ENCODE measurements around the gene RPL10.
A peak's percentile ranks its signal among the peaks of the same experiment; 100 is the strongest.

RPL10 gene

DNA sequence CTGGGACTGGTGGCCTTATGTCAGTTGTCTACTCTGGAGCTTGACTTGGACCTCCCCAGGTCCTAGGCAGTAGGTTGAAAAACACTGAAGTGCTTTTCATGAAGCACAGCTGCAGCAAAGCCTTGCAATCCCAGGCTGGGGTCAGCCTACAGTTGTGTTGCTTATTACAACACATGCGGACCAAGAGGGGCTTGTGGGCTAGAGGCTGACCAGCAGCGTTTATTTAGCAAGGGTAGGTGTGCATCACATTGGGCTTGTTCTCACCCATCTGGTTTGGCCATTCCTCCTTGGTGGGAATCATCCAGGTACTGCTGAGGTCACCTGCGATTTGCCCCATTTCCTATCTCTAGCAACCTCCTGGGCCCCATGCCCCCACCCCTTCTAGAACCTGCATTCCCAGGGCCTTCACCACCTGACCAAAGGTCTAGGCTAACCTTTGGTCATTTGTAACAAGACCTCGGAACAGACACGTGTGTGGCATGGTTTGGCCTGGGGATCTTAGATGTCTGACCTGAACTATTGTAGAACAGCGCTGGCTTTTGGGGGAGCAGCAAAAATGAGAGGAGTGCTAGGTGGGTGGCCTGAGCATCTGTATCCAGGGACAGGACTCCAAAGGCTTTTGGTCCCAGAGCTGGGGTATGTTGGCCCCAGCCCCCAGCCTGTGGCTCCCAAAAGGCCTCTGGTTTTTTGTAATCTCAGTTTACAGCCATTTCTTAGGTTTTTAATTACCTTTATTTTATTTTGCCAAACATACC is 3.0 kb downstream of the RPL10 start:
- peak; percentile 68 for DNase-seq (ENCODE audit: low spot score)

DNA sequence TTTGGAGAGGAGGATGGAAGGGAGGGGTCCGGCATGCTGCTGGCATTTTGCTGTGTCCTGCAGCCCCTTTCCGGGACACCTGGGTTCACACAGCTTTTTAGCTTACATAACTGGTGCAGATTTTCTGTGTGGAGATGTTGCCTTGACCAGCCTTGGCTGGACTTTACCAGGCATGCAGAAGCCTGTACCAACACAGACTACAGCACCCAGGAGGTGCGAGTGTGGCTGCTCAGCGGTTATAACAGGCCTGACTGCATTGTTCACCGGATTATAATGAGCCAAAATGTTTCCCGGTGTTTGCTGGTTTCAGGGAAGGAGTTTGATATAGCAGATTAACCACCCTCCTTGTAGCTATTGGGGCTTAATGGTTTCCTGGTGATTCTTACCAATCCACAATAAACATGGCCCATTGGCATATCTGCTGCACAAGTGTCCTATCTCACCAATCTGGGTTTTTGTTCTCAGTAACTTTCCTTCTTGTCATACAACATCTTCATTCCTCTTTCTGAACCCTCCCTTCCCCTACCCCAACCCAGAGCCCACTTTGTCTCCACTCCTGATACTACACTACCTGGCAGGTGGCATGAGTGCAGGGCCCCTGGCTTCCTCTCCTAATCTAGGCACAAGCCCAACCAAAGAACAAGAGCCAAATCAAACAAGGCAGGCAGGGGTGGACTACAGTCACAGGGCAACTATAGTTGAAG is 3.9 kb downstream of the RPL10 start:
- peak; percentile 42 for DNase-seq (ENCODE audit: low spot score)

DNA sequence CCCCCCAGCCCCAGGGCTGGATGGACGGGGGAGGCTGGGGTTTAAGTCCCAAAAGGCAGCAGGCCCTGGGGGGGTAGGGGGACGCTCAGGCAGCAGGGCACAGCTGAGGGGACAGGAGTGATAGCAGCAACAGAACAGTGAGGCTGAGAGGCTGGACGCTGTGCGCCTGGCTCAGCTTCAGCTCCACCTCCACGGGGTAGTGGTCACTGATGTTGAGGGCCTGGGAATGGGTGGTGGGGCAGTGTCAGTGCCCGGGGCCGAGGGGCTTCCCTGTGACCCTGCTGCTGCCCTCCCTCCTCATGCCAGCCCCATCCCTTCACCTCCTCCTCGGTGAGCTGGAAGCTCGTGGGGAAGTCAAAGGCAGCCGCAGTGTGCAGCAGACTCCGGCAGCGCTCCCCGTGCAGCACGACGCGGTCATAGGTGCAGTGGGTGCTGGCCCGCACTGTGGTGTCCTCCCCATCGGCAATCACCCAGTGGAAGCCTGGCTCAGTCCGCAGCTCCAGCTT is 4.5 kb downstream of the RPL10 start:
- no peak for DNase-seq (ENCODE audit: low spot score)

DNA sequence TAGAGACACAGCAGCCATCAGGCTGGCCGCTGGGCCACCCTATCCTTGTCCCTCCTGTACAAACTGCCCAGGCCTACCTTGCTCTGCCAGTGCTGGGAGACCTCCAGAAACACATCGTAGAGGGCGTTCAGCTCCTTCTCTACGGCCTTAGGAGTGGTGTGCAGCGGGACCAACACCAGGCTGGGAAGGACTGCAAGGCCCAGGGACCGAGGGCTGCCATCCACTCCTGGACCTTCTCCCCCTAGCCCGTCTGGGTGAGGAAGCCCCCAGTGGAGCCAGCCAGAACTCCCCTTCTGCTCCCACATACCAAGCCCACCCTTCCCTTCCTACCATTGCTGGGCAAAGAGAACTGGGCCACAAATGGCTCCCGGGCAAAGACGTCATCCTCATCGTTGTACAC is 5.0 kb downstream of the RPL10 start:
- no peak for DNase-seq (ENCODE audit: low spot score)

DNA sequence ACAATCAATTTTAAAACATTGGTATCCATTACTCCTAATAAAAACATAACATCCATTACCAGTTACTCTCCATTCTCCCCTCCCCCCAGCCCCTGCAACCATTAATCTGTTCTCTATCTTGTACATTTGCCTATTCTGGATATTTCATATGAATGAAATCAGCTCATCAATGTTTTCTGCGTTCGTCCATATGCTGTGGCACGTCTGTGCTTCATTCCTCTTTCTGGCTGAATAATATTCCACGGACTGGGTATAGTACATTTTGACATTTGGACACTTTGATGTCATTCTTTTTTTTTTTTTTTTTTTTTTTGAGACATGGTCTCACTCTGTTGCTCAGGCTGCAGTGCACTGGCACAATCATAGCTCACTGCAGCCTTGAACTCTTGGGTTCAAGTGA is 5.7 kb downstream of the RPL10 start:
- no peak for DNase-seq (ENCODE audit: low spot score)

DNA sequence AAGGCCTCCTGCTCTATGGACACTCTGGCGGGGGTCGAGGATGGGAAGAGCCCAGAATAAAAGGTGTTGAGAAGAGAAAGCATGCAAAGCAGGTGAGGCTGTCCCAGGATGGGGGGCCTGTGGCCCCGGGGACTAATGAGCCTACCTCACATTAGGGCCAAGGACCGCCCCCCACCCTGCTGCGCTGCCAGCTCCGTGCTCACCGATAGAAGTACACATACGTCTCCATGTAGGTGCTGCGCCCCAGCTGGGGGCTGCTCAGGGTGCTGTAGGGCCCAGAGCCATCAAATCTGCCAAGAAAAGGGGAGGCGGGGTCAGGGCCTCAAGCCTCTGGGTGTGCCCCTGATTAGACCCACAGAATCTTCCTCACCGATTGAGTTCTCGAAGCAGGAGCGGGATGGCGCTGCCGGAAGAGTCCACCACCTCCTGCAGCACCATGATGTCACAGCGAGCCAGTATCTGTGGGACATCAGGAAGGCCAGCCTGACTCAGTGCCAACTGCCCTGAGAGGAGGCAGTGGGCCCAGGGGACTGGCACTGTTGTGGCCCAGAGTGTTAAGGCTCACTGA is 6.5 kb downstream of the RPL10 start:
- no peak for DNase-seq (ENCODE audit: low spot score)

DNA sequence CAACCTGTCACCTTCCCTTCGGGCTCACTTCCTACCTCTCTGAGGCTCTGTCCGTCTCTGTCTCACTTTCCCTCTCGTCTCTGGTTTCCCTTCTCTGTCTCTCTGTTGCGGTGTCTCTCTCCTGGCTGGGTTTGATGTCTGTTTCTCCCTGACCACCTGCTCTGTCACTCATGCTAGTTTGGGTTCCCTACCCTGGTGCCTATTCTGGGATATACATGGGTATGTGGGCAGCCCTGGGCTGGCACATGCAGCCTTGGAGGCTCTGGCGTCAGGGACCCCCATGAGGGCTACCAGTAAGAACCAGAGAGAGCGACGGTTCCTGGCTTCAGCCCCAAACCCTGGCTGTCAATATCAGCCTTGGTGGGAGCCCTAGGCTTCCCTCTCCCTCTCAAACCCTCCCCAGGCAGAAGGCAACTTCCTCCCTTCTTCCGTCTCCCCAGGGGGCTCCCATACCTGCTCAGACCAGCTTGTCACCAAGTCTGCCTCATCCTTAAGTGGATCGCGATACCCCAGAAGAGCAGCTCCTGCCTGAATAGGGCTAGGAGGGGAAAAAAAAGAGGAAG is 10.6 kb downstream of the RPL10 start:
- no peak for DNase-seq (ENCODE audit: low spot score)

DNA sequence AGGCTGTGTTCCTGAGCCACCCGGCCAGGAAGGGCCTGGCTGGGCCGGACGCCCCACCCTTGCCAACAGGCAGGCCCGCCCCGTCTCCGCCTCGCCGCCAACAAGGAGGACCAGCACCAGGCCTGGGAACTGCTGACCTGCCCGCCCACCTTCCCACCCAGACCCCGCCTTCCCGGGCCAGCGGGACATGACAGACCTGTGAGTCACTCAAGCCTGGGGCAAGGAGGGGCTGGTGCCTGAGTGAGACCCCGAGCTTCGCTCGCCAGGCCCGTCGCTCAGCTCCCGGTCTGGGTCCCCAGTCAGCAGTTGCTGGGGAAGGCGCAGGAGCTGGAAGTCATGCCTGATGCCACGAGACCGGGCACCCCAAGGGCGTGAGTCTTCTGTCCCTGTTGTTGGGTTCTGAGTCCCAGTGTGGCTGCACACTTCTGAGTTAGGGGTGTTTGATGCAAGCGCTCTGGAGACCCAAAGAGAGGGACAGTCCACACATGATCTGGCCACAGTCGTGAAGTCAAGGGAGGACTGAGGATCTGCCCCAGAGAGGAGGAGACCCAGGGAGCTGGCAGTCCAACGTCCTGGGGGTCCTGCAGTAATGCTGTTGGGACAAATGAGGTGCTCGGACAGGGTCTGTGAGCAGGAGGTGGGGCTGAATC is 11.2 kb downstream of the RPL10 start, which contains the start of gene DNASE1L1:
DNASE1L1 (minus strand) TSS at position 33 of the 650 bp plus-strand sequence. CDS start 3,686 bp downstream, outside the sequence.
- no peak for DNase-seq (ENCODE audit: low spot score)

DNA sequence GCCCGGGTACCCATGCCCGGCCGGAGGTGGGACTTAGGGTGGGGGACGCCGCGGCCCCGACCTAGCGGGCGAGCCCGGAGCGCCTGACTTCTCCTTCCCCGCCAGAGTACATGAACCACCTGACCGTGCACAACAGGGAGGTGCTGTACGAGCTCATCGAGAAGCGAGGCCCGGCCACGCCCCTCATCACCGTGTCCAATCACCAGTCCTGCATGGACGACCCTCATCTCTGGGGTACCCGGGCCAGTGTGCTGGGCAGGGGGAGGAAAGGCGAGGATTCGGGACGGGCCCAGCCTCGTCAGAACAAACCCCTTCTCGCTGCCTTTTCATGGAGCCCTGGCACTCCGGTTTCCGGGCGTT is 13.8 kb downstream of the RPL10 start:
- peak; percentile 54 for DNase-seq (ENCODE audit: low spot score)

DNA sequence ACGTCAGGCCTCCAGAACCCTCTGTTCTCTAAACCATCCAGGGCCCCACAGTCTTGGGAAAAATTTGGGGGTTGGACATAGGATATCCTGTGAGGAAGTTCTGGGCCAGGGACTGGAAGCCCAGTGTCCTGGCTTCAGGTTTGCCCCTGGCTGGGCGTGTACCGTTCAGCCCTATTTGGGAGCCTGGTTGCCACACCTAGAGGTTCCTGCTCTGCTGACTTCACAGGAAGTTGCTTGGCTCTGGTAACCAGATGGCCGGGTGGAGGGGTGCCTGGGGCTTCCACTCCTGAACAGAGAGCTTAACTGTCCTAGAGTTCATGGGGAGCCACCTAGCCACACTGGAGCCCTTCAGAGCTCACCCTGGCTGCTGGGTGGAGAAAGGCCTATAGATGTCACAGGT is 14.3 kb downstream of the RPL10 start:
- DNase-seq (ENCODE audit: low spot score) = peak; percentile 46

DNA sequence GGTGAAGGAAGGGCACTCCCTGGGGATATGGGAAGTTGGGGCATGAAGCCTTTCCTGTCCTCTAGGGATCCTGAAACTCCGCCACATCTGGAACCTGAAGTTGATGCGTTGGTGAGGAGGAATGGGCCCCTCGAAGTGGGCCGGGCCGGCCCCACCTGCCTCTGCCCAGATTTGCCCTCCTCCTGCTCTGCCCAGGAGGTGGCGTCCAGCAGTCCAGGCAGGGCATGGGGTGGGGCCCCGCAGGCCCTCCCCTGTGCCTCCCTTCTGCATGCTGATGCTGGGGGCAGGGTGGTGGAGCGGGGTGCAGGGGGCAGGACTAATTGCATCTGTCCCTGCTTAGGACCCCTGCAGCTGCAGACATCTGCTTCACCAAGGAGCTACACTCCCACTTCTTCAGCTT is 15.0 kb downstream of the RPL10 start:
- DNase-seq (ENCODE audit: low spot score) = no peak

DNA sequence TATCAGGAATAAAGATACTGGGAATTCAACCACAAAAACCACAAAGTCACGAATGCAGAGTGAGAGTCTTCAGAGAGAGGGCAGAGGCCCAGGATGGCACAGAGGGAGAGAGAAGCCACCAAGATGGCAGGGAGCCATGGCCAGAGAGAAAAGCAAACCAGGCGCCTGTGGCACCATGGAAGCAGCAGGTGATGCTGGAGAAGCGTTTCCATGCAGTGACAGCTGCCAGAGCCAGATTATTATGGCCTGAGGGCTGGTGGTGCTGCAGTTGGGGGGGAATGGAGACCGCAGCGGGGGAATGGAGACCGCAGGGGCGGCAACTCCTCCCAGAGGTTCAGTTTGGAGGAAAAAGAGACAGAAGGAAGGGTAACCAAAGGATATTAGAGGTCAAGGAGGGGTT is 19.0 kb downstream of the RPL10 start:
- no peak for DNase-seq (ENCODE audit: low spot score)

DNA sequence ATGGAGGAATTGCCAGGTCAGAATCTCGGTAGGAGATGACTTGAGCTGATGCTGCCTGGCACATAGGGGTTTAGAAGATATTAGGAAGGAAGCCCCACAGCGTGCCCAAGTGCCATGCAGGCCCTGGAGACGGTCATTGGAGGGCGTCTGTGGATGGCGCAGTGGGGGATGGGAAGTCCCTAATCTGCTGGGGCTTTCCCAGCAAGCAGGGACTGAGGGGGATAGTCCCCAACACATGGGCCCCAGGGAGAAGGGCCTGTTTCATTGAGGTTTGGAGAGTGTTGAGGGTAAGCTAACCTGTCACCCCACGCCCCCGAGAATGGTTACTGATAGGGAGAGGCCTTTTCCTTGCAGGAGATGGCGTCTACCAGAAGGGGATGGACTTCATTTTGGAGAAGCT is 21.0 kb downstream of the RPL10 start:
- no peak for DNase-seq (ENCODE audit: low spot score)

DNA sequence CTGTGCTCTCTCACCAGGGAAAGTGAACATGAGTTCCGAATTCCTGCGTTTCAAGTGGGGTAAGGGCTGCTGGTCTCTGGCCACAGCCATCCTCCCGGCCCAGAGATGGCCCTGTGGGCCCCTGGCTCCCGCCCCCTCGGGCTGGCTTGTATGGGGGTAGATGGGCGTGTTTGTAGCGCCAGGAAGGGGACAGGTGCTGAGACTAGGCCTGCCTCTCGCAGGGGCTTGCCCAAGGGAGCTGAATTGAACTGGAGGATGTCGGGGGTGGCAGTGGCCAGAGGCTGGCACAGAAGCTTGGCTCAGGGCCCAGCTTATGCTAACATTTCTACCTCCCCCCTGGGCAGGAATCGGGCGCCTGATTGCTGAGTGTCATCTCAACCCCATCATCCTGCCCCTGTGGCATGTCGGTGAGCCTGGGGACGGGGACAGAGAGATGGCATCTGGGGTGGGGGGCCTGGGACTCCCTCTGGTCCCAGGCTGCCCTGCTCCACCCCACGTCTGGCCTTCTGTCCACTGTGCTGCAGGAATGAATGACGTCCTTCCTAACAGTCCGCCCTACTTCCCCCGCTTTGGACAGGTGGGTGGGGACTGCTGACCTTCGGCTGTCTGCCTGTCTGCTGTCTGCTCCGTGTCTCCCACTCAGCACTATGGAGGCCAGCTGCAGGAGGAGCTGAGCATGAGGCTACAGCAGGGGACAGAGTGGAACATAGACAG is 21.7 kb downstream of the RPL10 start:
- no peak for DNase-seq (ENCODE audit: low spot score)

DNA sequence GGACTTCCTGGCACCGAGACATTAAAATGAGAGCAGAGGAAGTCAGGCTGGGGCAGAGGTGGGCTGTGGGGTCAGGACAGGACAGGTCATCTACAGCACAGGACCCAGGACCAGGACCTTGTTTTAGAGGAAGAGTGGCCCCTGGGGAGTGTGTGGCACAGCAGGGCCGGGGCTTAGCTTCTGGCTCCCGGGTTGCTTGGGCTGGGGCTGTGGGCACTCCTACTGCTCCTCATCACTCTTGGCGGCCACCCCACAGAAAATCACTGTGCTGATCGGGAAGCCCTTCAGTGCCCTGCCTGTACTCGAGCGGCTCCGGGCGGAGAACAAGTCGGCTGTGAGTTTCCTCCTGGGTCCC is 22.2 kb downstream of the RPL10 start:
- DNase-seq (ENCODE audit: low spot score) = no peak

DNA sequence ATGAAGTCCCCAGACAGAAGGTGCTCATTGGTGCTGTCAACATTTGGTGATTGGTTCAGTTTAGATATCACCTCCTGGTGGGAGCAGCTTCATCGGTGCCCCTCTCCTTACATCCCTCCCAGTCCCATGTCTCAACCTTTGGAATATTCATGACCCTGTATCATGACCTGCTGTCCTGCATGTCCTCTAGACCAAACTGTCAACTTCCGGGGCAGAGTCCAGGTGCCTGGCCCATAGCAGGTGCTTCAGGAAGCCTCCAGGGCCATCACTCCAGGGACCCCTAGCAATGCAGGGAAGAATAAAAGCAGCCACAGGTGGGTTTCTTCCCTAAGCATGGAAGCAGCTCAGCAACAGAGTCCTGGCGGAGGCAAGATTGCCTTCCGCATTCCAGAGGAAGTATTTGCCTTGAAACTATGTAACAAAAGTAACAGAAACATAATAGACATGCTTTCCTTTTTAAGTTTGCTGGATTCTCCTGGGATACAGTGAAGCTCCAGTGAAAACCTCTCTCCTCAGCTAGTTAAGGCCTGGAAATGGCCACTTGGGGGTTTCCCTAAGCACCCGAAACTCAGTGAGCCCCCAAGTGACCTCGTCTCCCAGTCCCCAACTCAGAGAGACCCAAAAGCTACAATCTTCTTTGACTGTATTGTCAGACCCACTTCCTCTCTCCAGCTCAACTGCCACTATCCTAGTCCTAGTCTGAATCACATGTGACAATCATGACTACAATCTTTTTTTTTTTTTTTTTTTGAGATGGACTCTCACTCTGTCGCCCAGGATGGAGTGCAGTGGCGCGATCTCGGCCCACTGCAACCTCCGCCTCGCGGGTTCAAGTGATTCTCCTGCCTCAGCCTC is 29.0 kb downstream of the RPL10 start:
- no peak for DNase-seq (ENCODE audit: low spot score)

DNA sequence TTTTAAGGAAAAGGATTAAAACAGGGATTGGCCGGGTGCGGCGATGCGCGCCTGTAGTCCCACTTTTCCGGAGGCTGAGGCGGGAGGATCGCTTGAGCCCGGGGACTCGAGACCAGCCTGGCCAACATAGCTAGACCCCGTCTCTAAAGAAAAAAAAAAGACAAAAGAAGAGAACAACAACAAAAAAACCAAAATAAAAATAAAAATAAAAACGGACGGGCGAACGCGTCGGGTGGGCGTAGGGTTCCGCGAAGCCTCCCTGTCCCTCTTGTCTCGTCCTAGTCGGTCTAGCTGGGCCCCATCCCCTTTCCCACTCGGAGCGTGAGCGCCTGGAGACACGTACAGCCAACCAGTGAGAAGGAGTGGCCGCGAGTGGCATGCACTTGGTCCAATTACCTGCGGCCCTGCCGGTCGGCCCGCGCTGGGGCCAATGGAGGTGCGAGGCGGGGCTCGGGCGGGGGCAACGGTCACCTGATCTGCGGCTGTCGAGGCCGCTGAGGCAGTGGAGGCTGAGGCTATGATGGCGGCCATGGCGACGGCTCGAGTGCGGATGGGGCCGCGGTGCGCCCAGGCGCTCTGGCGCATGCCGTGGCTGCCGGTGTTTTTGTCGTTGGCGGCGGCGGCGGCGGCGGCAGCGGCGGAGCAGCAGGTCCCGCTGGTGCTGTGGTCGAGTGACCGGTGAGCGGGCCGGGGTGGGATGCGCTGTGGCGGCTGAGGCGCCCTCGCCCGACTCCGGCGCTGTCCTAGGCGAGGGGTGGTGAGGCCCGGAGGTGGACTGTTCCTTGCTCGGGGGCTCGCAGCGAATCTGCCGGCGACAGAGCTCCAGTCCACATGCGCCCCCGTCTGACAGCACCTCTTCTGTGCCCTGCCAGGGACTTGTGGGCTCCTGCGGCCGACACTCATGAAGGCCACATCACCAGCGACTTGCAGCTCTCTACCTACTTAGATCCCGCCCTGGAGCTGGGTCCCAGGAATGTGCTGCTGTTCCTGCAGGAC is 30.3 kb downstream of the RPL10 start, which contains the start of gene ATP6AP1:
ATP6AP1 (plus strand) TSS at position 502 of the 996 bp plus-strand sequence; CDS start at position 518, 16 bp downstream.
- DNase-seq (ENCODE audit: low spot score) = peak; percentile 90

DNA sequence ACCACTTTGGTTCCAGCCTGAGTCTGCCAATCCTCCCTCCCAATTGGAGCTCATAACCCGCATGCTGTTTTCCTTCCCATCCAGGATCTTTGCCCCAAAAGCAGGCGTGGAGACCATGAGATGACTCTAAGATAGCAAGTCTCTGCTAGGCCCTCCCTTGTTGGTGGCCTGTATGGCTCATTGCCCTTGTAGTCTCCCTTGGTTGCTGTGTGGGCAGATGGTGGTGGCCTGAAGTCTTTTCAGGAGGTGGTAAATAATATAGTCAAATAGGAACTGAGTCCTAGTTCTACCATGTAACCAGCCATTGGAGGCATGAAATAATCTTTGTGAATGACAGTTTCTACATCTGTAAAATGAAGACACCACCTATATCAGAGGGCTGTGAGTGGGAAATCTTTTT is 31.5 kb downstream of the RPL10 start:
- no peak for DNase-seq (ENCODE audit: low spot score)

DNA sequence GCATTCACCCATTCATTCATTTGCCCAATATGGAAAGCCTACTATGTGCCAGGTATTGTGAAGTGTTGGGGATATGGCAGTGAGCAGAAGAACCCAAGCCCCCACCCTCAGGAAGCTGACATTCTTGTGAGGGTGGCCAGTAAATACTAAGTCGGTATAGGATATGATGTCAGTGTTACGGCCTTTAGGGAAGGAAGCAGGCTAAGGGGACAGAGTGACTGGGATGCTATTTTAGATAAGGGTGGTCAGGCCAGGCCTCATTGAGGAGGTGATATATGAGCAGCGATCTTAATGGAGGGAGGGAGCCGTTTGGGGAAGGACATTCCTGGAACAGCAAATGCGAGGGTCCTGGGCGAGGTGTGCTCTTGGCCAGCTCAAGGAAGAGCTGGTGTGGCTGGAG is 32.3 kb downstream of the RPL10 start:
- DNase-seq (ENCODE audit: low spot score) = no peak

All from NAMALWA (cell line).